GM19438 (cell line): ENCODE measurements around the gene KCNT1.

ENCODE experiments used
- ATAC-seq: cut with Tn5 transposase; IDR thresholded peaks from one replicate; pipeline ENCODE4 v1.9.1; 2021; ENCODE audit warnings: low read depth; ENCODE audit not compliant: unreplicated experiment

The KCNT1 gene

DNA sequence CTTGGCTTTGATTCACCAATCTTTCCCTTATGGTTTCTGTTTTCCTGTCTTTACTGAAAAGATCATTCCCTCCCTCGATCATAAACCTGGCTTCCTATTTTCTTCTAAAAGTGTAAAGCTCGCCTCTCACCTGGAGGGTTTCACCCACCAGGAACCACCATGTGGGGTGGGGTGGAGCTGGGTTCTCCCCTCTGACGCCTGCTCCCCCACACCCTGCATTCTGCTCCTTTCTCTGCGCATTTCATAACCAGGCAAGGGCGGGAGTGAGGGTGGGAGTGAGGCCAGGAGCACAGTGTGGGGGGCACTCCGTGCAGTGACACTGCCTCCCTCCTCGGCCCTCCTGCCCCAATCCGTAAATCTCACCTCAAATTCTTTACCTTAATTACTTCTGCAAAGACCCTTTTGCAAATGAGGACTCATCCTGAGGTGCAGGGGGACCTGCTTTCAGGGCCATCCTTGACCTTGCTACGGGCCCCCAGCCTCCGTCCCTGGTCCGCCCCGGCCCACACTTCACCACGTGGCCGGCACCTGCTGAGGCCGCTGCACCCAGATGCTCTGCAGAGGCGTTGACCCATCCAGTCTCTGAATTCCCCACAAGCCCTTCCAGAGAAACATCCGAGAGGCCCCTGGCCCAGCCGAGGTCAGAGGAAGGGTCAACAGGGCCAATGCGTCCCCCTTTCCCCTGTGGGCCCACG, 59.3 kb downstream of the KCNT1 start:
- no peak for ATAC-seq

DNA sequence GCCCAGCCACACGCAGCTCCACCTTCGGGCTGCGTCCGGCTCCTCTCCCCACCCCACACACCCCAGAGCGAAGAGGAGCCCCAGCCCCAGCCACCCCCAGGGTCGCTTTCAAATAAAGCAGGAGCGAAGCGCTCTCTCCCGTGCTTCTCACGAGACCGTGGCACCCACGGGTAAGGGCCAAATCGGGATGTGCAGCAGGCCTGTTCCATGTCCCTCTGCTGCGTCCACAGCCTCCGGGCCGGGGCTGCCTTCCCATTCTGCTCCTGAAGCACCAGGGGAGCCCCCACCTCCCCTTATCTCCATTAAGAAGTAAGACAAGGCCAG, 59.8 kb downstream of the KCNT1 start:
- no peak for ATAC-seq

DNA sequence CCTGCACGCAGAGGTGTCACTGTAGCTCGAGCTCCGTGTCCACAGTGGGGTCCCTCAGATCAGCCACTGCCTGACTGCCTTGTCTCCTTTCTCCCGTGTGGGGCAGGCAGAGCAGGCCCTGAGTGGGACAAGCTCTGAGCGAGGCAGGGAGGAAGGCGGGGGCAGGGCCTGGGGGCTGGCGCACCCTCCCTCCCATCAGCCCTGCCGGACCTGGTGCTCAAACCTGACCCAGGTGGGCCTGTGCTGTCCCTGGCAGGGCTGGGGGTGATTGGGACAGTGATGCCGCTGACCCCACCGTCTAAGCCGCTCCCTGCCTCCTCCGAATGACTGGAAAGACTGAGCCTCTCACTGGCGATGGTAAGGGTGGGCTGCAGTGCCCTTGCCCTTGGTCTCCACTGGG, 60.9 kb downstream of the KCNT1 start:
- no peak for ATAC-seq

DNA sequence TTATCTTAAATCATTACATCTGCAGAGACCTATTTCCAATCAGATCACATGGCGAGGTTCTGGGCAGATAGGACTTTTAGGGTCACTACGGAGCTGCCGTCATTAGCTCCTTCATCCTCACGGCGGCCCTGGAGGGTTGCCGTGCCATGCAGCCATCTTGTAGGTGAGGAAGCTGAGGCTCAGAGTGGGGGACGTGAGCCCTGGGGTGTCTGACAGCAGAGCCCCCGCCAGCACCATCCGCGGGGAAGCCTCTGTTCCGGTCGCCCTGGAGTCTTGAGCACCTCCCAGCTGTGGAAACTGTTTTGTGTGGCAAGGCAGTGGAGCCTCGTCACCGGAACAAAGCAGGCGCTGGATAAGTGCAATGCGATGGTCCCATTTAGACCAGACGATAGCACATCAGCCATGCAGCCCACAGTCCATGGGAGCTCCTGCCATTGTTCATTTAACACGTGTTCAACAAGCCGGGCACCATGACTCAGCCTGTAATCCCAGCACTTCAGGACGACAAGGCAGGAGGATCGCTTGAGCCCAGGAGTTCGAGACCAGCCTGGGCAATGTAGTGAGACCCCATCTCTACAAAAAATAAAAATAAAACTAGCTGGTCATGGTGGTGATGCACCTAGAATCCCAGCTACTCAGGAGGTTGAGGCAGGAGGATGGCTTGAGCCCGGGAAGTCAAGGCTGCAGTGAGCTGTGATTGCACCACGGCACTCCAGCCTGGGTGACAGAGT, 61.9 kb downstream of the KCNT1 start:
- ATAC-seq, result no peak

DNA sequence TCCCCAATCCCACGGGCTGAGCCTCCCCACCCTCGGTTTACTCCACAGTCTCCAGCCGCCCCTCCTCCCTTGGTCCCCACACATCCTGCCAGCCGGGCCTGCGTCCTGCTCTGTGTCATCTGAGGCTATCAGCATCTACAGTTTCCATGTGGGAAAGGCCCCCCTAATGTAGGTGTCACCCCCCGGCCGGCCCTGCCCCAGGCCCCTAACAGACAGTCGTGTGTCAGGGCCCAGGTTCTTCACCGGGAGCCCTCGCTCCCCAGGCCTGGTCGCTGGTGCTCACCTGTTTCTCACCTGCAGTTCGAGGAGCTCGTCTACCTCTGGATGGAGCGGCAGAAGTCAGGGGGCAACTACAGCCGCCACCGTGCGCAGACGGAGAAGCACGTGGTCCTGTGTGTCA, 62.7 kb downstream of the KCNT1 start:
- no peak for ATAC-seq

DNA sequence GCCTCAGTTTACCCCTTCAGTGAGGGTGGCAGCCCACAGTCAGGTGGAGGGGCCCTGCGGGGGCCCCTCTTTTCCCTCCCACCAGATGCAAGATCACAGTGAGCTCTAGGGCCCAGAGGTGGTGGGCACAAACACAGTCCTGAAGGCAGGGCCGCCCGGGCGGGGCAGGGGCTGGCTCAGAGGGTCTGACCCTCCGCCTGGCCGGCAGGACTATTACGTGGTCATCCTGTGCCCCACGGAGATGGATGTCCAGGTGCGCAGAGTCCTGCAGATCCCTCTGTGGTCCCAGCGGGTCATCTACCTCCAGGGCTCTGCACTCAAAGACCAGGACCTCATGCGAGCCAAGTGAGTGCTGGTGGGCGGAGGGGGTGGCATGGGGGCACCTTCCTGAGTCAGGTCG, 63.4 kb downstream of the KCNT1 start:
- ATAC-seq, result no peak

DNA sequence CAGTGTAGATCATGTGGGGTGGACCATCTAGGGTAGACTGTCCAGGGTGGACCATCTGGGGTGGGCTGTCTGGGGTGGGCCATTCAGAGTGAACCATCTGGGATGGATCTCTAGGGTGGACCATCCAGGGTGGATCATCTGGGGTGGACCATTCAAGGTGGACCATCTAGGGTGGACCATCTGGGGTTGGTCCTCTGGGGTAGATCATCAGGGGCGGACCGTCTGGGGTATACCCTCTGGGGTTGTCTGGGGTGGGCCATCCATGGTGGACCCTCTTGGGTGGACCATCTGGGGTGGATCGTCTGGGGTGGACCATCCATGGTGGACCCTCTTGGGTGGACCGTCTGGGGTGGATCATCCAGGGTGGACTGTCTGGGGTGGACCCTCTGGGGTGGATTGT, 64.3 kb downstream of the KCNT1 start:
- ATAC-seq, result no peak

DNA sequence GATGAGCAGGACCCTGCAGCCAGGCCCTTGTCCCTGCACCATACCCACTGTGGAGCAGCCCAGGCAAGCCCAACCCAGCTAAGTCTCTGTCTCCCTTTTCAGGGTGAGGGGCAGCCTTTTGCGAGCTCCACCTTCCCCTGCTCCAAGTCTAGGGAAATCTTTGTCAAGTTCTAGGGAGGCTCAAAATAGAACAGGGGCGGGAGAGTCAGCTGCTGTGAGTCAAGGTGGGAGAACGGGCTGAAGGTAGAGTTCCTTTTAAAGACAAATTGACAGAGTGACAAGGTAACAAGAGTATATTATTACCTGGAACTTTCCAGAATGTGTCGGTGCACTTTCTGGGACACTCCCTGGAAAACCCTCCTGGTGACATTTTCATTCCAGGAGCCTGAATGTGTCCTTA, 64.7 kb downstream of the KCNT1 start:
- ATAC-seq, result no peak

DNA sequence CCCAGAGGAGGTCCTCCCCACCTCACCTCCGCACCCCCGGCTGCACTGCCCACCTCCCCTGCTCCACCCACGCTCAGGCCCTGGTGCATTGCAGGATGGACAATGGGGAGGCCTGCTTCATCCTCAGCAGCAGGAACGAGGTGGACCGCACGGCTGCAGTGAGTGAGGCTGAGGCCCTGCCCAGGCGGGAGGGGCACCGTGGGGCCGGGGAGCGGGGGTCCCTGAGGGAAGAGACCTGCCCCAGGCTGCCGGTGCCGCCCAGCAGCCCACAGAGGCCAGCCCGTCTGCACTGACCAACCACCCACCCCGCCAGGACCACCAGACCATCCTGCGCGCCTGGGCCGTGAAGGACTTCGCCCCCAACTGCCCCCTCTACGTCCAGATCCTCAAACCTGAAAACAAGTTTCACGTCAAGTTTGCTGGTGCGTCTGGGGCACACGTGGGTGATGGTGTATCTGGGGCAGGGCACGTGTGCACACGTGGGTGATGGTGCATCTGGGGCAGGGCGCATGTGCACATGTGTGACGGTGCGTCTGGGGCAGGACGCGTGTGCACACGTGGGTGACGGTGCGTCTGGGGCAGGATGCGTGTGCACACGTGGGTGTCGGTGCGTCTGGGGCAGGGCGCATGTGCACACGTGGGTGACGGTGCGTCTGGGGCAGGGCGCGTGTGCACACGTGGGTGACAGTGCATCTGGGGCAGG, 66.7 kb downstream of the KCNT1 start:
- no peak for ATAC-seq

DNA sequence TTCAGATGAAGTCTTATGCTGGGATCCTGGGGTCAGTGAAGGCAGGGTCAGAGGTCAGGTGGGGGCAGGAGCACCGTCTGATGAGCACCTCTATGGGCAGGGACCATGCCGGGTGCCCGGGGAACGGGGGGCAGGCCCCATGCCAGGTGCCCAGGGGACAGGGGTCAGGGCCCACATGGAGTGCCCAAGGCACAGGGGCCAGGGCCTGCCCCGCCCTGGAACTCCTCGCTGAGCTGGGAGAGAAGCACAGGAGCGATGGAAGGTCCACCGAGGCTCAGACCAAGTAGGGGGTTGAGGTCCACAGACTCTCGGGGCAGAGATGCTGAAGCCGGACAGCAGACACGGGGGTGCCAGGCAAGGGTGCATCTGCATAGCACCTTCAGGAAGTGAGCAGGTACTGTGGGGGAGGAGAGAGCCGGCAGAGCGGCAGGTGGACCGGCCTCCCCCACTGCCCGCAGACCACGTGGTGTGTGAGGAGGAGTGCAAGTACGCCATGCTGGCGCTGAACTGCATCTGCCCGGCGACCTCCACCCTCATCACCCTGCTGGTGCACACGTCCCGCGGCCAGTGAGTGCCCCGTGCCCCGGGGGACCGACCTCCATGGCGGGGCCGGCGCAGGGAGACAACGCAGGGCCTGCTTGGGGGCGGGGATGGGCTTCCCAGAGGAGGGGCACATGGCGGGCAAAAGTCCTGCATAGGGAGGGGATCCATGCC, 67.7 kb downstream of the KCNT1 start:
- no peak for ATAC-seq

DNA sequence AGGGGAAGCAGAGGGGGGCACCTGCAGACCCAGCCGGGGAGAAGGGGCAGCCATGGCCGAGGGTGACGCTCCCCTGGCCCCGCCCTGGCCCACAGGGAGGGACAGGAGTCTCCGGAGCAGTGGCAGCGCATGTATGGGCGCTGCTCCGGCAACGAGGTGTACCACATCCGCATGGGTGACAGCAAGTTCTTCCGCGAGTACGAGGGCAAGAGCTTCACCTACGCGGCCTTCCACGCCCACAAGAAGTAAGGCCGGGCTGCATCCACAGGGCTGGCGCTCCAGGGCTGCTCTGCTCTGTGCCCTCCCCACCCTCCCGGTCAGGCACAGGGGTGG, 68.2 kb downstream of the KCNT1 start:
- no peak for ATAC-seq

DNA sequence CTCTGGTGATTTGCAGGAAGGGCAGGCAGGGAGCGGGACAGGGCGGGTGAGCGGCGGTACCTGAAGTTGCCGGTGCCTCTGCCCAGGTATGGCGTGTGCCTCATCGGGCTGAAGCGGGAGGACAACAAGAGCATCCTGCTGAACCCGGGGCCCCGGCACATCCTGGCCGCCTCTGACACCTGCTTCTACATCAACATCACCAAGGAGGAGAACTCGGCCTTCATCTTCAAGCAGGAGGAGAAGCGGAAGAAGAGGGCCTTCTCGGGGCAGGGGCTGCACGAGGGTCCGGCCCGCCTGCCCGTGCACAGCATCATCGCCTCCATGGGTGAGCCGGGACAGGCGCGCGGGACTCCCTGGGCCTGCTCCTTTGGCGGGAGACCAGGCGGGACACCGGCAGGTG, 68.8 kb downstream of the KCNT1 start:
- no peak for ATAC-seq

DNA sequence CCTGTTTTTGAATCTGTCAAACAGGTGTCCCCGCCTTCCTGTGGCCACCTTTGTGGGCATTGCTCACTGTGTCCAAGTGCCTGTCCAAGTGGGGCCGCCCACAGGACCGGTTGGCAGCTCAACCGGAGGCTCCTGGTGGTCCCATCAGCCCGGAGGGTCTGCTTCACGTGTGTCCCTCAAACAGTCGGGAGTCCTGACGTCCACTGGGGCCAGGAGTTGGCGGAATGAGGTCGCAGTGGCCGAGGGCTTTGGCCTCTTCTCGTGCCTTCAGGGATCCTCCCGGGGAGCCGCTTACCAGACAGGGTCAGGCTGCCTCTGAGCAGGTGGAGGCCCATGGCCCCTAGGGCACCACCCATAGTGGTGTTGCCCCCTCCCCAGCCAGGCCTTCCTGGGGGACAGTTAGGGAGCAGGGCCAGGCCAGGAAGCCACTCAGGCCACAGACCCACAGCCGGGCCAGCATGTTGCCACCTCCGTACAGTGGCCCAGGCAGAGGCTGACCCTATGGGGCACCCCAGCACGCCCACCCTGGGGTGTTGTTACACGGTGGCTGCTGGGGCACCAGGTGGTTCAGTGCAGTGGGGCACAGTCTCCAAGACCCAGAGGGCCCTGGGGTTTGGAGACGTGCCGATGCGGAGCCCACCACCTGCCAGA, 69.5 kb downstream of the KCNT1 start:
- no peak for ATAC-seq

DNA sequence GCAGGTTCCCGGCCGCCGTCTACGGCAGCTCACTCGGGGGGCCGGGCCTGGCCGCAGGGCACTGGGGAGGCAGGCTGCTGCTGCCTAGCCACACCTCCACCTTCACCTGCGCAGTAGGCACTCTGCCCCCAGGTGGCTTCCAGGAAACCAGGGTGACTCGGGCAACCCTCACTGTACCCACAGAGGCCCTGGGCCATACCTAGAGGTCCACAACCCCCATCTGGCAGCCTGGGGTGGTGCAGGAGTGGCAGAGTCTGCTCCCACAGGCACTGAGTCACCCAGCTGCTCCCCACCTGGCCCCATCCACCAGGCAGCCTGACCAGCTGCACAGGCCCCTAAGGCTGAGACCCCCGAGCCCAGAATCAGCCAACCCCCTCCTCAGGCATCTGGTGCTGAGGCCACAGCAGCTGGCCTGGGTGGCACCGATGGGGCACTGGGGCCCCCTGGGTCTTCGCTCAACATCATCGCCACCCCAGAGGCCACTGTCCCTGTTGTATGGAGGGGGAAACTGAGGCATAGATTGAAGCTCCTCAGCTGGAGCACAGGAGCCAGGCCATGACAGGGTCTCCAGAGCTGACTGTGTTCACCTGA, 70.2 kb downstream of the KCNT1 start:
- ATAC-seq, result no peak

DNA sequence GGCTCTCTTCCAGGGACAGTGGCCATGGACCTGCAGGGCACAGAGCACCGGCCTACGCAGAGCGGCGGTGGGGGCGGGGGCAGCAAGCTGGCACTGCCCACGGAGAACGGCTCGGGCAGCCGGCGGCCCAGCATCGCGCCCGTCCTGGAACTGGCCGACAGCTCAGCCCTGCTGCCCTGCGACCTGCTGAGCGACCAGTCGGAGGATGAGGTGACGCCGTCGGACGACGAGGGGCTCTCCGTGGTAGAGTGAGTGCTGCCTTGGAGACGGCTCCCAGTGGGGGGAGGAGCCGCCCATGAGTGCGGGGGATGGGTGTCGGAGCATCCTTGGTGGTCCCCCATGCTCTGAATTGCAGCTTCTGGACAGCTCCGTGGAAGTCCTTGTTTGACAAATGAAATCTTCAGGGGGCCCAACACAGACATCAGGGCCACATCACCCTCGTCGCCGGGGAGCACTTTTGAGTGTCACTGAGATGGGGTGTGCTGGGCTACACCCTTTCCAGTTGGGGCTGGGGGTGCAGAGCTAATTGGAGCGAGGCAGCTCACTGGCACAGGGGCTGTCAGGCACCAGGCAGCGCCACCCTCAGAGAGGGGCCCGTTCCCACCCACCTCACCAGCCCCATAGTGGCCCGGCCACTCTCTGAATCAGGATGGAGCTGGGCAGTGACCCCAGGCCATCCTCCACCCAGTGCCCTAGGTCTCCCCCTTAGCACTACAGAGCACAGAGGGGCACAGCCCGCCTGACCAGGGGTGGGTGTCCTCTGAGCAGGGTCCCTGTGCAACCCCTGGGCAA, 70.9 kb downstream of the KCNT1 start:
- ATAC-seq, result no peak

DNA sequence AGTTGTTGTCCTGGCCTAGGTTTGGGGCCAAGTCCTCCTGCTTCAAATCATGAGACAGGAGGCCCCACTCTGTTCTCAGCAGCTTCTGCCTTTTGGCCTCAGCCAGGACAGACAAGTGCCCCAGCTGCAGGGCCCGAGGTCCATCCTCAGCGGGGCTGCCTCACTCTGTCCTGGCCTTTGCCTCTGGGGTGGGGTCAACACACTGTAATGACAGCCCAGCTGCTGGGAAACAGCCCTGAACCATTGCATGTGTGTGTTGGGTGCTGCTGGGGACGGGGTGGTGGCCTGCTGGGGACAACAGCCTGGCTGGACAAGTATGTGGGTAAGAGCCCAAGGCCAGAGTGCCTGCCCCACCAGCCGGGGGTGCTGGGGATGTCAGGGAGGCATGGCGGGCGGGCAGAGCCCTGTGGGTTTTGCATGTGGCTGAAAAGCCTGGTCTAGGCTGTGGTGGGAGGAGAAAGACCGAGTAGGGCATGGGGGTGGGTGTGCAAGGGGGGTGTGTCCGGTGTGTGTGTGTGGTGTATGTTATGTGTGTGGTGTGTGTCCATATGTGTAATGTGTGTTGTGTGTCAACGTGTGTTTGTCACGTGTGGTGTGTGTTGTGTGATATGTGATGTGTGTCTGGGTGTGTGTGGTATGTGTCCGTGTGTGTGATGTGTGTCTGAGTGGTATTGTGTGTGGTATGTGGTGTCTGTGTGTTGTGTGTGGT, 71.7 kb downstream of the KCNT1 start:
- ATAC-seq, result no peak

DNA sequence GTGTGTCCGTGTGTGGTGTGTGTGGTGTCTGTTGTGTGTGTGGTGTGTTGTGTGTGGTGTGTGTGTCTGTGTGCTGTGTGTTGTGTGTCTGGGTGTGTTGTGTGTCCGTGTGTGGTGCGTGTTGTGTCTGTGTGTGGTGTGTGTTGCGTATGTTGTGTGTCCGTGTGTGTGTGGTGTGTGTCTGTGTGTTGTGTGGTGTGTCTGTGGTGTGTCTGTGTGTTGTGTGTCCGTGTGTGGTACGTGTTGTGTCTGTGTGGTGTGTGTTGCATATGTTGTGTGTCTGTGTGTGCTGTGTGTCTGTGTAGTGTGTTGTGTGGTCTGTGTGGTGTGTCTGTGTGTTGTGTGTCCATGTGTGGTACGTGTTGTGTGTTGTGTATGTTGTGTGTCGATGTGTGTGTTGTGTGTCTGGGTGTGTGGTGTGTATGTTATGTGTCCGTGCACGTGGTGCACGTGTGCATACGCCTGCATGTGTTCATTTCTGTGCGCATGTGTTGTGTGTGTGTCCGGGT, 72.3 kb downstream of the KCNT1 start:
- no peak for ATAC-seq

DNA sequence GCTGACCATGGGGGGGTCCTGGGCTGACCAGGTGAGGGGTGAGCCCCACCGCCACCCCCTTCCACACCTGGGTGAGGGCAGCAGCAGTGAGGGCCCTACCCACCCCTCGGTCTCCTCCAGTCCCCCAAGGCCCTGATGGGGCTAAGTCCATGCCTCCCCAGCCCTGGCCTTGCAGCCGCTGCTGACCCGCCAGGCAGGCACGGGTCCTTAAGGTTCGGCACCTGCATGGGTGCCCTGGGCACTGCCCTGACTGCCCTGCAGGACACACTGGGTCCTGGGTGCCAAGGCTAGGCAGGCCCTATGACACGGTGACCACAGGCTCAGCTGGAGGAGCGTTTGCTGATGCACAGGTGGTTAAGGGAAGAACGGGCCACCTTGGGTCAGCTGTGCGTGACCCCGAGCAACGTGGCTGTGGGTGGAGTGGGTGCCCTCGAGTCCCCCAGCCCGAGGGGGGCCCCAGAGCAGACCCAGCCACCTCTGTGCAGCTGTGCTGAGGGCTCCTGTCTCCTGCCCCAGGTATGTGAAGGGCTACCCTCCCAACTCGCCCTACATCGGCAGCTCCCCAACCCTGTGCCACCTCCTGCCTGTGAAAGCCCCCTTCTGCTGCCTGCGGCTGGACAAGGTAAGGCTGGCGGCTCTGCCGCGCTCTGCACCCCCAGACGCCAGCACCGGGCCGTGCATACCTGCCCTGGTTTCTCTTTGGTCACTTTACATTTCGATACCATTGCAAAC, 73.0 kb downstream of the KCNT1 start:
- ATAC-seq, result no peak
